ENCODE measurements around the gene AIFM3.

DNA sequence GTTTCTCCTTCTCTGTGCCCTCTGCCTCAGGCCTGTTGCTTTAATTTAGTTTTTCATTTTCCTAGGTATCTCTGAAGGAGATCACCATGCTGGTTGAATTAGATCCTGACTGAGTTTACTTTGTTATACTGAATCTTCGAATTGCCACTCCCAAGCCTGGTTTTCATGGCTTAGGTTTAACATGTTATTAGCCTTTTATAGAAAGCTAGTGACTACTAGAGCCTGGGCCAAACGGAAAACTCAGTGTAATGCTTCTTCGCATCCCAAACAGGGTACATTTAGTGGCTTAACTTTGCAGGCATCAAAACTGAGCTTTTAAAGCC, 46.2 kb upstream of the AIFM3 start:
- TF ChIP-seq CEBPB (IDR thresholded peaks at IDR 0.05): no peak
- no peak for TF ChIP-seq POLR2A (IDR thresholded peaks at IDR 0.05; ENCODE audit: low read length)
- TF ChIP-seq, protein P1, sequence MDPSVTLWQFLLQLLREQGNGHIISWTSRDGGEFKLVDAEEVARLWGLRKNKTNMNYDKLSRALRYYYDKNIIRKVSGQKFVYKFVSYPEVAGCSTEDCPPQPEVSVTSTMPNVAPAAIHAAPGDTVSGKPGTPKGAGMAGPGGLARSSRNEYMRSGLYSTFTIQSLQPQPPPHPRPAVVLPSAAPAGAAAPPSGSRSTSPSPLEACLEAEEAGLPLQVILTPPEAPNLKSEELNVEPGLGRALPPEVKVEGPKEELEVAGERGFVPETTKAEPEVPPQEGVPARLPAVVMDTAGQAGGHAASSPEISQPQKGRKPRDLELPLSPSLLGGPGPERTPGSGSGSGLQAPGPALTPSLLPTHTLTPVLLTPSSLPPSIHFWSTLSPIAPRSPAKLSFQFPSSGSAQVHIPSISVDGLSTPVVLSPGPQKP (IDR thresholded peaks at IDR 0.05; ENCODE audit: low read depth, low read length): no peak
- no peak for TF ChIP-seq RNF2 (IDR thresholded peaks at IDR 0.05; ENCODE audit: borderline replicate concordance, low read depth)

All from A549 (cell line).